ENCODE results near the gene PUM2.

PUM2 gene

GRCh38 chr2:20349513-20349921 is 1.1 kb downstream of the PUM2 start:
- in situ Hi-C loops (cut with MboI; ENCODE audit: low sequenced_read_pairs), result no loop called here

GRCh38 chr2:20348542-20348941 is 2.1 kb downstream of the PUM2 start:
- in situ Hi-C loops (cut with MboI; ENCODE audit: low sequenced_read_pairs), result no loop called here

- in situ Hi-C loops (cut with MboI; ENCODE audit: low sequenced_read_pairs), result no loop called here
Measured at GRCh38 chr2:20346565-20347381, 3.9 kb downstream of the PUM2 start.

GRCh38 chr2:20343128-20343527 is 7.5 kb downstream of the PUM2 start:
- in situ Hi-C loops (cut with MboI; ENCODE audit: low sequenced_read_pairs), result no loop called here

GRCh38 chr2:20339012-20339411 is 11.6 kb downstream of the PUM2 start:
- in situ Hi-C loops (cut with MboI; ENCODE audit: low sequenced_read_pairs), result no loop called here

- in situ Hi-C loops (cut with MboI; ENCODE audit: low sequenced_read_pairs), result no loop called here
Measured at GRCh38 chr2:20334605-20335203, 15.9 kb downstream of the PUM2 start.

GRCh38 chr2:20333738-20334137 is 16.9 kb downstream of the PUM2 start:
- in situ Hi-C loops (cut with MboI; ENCODE audit: low sequenced_read_pairs), result no loop called here

- in situ Hi-C loops (cut with MboI; ENCODE audit: low sequenced_read_pairs), result no loop called here
Measured at GRCh38 chr2:20330192-20330591, 20.5 kb downstream of the PUM2 start.

GRCh38 chr2:20327370-20327769 is 23.3 kb downstream of the PUM2 start:
- in situ Hi-C loops (cut with MboI; ENCODE audit: low sequenced_read_pairs), result no loop called here

GRCh38 chr2:20326163-20326780 is 24.4 kb downstream of the PUM2 start:
- in situ Hi-C loops (cut with MboI; ENCODE audit: low sequenced_read_pairs), result no loop called here

GRCh38 chr2:20322527-20323300 is 27.9 kb downstream of the PUM2 start:
- in situ Hi-C loops (cut with MboI; ENCODE audit: low sequenced_read_pairs), result no loop called here

- in situ Hi-C loops (cut with MboI; ENCODE audit: low sequenced_read_pairs), result no loop called here
Measured at GRCh38 chr2:20317690-20318089, 33.0 kb downstream of the PUM2 start.

- in situ Hi-C loops (cut with MboI; ENCODE audit: low sequenced_read_pairs), result no loop called here
Measured at GRCh38 chr2:20317197-20317596, 33.4 kb downstream of the PUM2 start.

- in situ Hi-C loops (cut with MboI; ENCODE audit: low sequenced_read_pairs), result no loop called here
Measured at GRCh38 chr2:20314562-20315501, 35.8 kb downstream of the PUM2 start.

GRCh38 chr2:20313659-20314058 is 37.0 kb downstream of the PUM2 start:
- in situ Hi-C loops (cut with MboI; ENCODE audit: low sequenced_read_pairs), result no loop called here

GRCh38 chr2:20309001-20309400 is 41.6 kb downstream of the PUM2 start:
- in situ Hi-C loops (cut with MboI; ENCODE audit: low sequenced_read_pairs), result no loop called here

- in situ Hi-C loops (cut with MboI; ENCODE audit: low sequenced_read_pairs), result no loop called here
Measured at GRCh38 chr2:20307311-20307710, 43.3 kb downstream of the PUM2 start.

- in situ Hi-C loops (cut with MboI; ENCODE audit: low sequenced_read_pairs), result no loop called here
Measured at GRCh38 chr2:20304411-20304810, 46.2 kb downstream of the PUM2 start.

GRCh38 chr2:20303966-20304365 is 46.7 kb downstream of the PUM2 start:
- in situ Hi-C loops (cut with MboI; ENCODE audit: low sequenced_read_pairs), result no loop called here

- in situ Hi-C loops (cut with MboI; ENCODE audit: low sequenced_read_pairs), result no loop called here
Measured at GRCh38 chr2:20302019-20302418, 48.6 kb downstream of the PUM2 start.

Measured in hTERT RPE-1 (cell line).